Endothelial cell of umbilical vein (primary cell): ENCODE measurements around the gene GALT. TPM values are rescaled to one million over a fixed set of nuclear protein-coding genes. Genes with fewer than 3 reads are reported as not detected.

ENCODE experiments used
- BruUV-seq: library from RNA; stranded (reverse); fragments of 400-500 nt; replicated peaks from 2 replicates; lab custom pipeline; 2021; lab: Mats Ljungman, UMichigan
- CTCF ChIA-PET: fragments of 300-600, 350-600 bp; sonication (Branson Sonifier 250); formaldehyde crosslinking; loops from one replicate; lab custom pipeline; 2021; ENCODE audit warnings: antibody characterized with exemption, inconsistent platforms; lab: Charles Lee
- POLR2A ChIA-PET: fragments of 300-600, 350-600 bp; sonication (Branson Sonifier 250); formaldehyde crosslinking; loops from one replicate; lab custom pipeline; 2021; ENCODE audit warnings: antibody characterized with exemption, inconsistent platforms; lab: Charles Lee
- DNase-seq: peaks from one replicate; pipeline ENCODE4 v3.0.0-alpha.2; 2011; ENCODE audit warnings: low read depth, low spot score
- FAIRE-seq: peaks from 2 replicates; lab custom pipeline; 2011; peaks lifted over from hg19 to GRCh38; lab: Jason Lieb, UNC
- H2AFZ ChIP-seq: 2 replicates; pipeline ENCODE4 v1.6.0; 2012; ENCODE audit warnings: low read depth, low read length, control low read depth, inconsistent platforms
- H3K27ac ChIP-seq: 2 replicates; pipeline ENCODE4 v1.5.1; 2011; ENCODE audit warnings: low read depth, mild to moderate bottlenecking, control low read depth, low read length, moderate library complexity; ENCODE audit not compliant: insufficient read depth
- H3K27me3 ChIP-seq, 2 experiments: 2 replicates each; pipeline versions ENCODE4 v1.6.0 to v1.6.1; 2011; ENCODE audit warnings: low read length in 2 of 2, mixed read lengths in 1 of 2; ENCODE audit not compliant: control insufficient read depth in 2 of 2, insufficient read depth in 2 of 2
- H3K36me3 ChIP-seq, 2 experiments: 2 replicates in 1 of 2; 3 replicates in 1 of 2; pipeline ENCODE4 v1.5.1; 2011; ENCODE audit warnings: low read length in 2 of 2, mild to moderate bottlenecking in 1 of 2, moderate library complexity in 1 of 2; ENCODE audit not compliant: control insufficient read depth in 2 of 2, insufficient read depth in 2 of 2; ENCODE audit errors: extremely low read depth in 1 of 2
- H3K4me1 ChIP-seq: 3 replicates; pipeline ENCODE4 v1.5.1; 2011; ENCODE audit warnings: mild to moderate bottlenecking, low read length; ENCODE audit not compliant: control insufficient read depth, insufficient read depth; ENCODE audit errors: extremely low read depth
- H3K4me2 ChIP-seq: 2 replicates; pipeline ENCODE4 v1.6.1; 2011; ENCODE audit warnings: low read length, control low read depth, mixed read lengths; ENCODE audit not compliant: insufficient read depth
- H3K4me3 ChIP-seq, 3 experiments: fragments of 200-600 bp in 1 of 3; sonication (generic), shearing (Covaris generic) in 1 of 3; replicated peaks in 1 of 3; 2 replicates each; pipeline ENCODE4 v1.5.1; 2011 to 2016; ENCODE audit warnings: control low read depth in 3 of 3, low read length in 3 of 3, mild to moderate bottlenecking in 2 of 3, inconsistent platforms in 1 of 3, low read depth in 1 of 3, moderate library complexity in 1 of 3; ENCODE audit not compliant: insufficient read depth in 1 of 3
- H3K79me2 ChIP-seq: 2 replicates; pipeline ENCODE4 v1.6.0; 2012; ENCODE audit warnings: low read length, inconsistent platforms; ENCODE audit not compliant: control insufficient read depth, insufficient read depth
- H3K9ac ChIP-seq: replicated peaks from 2 replicates; pipeline ENCODE3; 2011; ENCODE audit warnings: low read length, control low read depth; ENCODE audit not compliant: insufficient read depth; ENCODE audit errors: extremely low read depth
- H3K9me1 ChIP-seq: replicated peaks from 3 replicates; pipeline ENCODE4 v1.6.0; 2011; ENCODE audit warnings: mild to moderate bottlenecking, low read length; ENCODE audit not compliant: control insufficient read depth, insufficient read depth; ENCODE audit errors: extremely low read depth
- H3K9me3 ChIP-seq: replicated peaks from 2 replicates; pipeline ENCODE4 v1.5.1; 2012; ENCODE audit warnings: low read length, inconsistent platforms; ENCODE audit not compliant: control insufficient read depth, insufficient read depth
- H4K20me1 ChIP-seq: replicated peaks from 2 replicates; pipeline ENCODE3; 2011; ENCODE audit warnings: mild to moderate bottlenecking, low read length; ENCODE audit not compliant: control insufficient read depth, insufficient read depth; ENCODE audit errors: extremely low read depth
- CTCF ChIP-seq, 2 donors: IDR thresholded peaks; 1 replicate in 1 of 2; 2 replicates in 1 of 2; pipeline ENCODE4 v1.5.1; 2011; ENCODE audit warnings: low read length in 2 of 2, mild to moderate bottlenecking in 2 of 2, moderate library complexity in 2 of 2, control low read depth in 1 of 2, inconsistent platforms in 1 of 2, low read depth in 1 of 2; ENCODE audit not compliant: insufficient read depth in 1 of 2; ENCODE audit errors: extremely low read depth in 1 of 2
- EZH2 ChIP-seq: IDR thresholded peaks from 2 replicates; pipeline ENCODE4 v1.6.1; 2012; ENCODE audit warnings: borderline replicate concordance, low read depth, mild to moderate bottlenecking, moderate library complexity, low read length, inconsistent platforms; ENCODE audit not compliant: severe bottlenecking
- GATA2 ChIP-seq: IDR thresholded peaks from 2 replicates; pipeline ENCODE4 v1.7.0; 2011; ENCODE audit warnings: low read depth, mild to moderate bottlenecking, moderate library complexity, mixed read lengths, low read length; ENCODE audit not compliant: insufficient read length, insufficient read depth
- JUN ChIP-seq: IDR thresholded peaks from 2 replicates; pipeline ENCODE4 v1.6.1; 2011; ENCODE audit warnings: borderline replicate concordance, low read depth; ENCODE audit not compliant: insufficient read length, insufficient read depth
- MAX ChIP-seq: IDR thresholded peaks from 2 replicates; pipeline ENCODE4 v1.6.1; 2011; ENCODE audit not compliant: insufficient read depth, insufficient read length
- MYC ChIP-seq: IDR thresholded peaks from one replicate; pipeline ENCODE4 v1.6.1; 2011; ENCODE audit warnings: mild to moderate bottlenecking, low read depth, low read length
- POLR2A ChIP-seq: IDR thresholded peaks from 2 replicates; pipeline ENCODE4 v1.6.1; 2012; ENCODE audit warnings: low read depth, mild to moderate bottlenecking, control low read depth, low read length
- POLR2AphosphoS5 ChIP-seq: IDR thresholded peaks from 2 replicates; pipeline ENCODE4 v1.6.1; 2012; ENCODE audit warnings: low read depth, mild to moderate bottlenecking, control low read depth, low read length, moderate library complexity; ENCODE audit not compliant: insufficient read depth
- dilution Hi-C: fragments of 300-500 bp; cut with MboI; formaldehyde crosslinking; loops from one replicate; pipeline ENCODE4 v1.15.0; 2019; ENCODE audit warnings: low sequenced_read_pairs; ENCODE audit not compliant: extremely low pct_ligation_motif_present
- intact Hi-C: fragments of 100-400 bp; cut with micrococcal nuclease; formaldehyde crosslinking; loops from one replicate; pipeline ENCODE4 v1.10.0; 2022
- polyA plus RNA-seq, 4 experiments: library from polyadenylated mRNA; depleted of rRNA in 3 of 4; stranded (reverse) in 3 of 4; unstranded in 1 of 4; fragments of >200 nt; gene quantifications; 2 replicates each; pipeline versions ENCODE4 v1.2.1 to v1.2.3, GENCODE V29; 2011 to 2012; ENCODE audit warnings: missing spikeins in 1 of 4
- total RNA-seq: library from RNA; stranded (reverse); gene quantifications from 2 replicates; pipeline ENCODE4 v1.2.3, GENCODE V29; 2021

GALT gene
- total and polyA plus RNA-seq, 2 donors (not counting 3 experiments of a cell fraction or from before 2014, with no cell fraction given): 36.6 to 58.5 TPM

- Histone ChIP-seq H3K4me1 (no peaks in the 10 kb centered on the region), H2AFZ (no peak overlapping the region), H3K4me2 (no peak overlapping the region), H3K4me3 (no peak overlapping the region), H3K9ac (no peak overlapping the region), H3K36me3 (no peaks in the 10 kb centered on the region), H4K20me1 (no peaks in the 10 kb centered on the region), H3K9me3 (no peaks in the 10 kb centered on the region), H3K27ac (no peak overlapping the region), H3K79me2 (no peaks in the 10 kb centered on the region), H3K9me1 (no peaks in the 10 kb centered on the region), H3K27me3 (peaks cover 4 to 7% of the 10 kb centered on the region in 2 experiments)
- no peak for DNase-seq
- POLR2A ChIA-PET: no interaction called here
- CTCF ChIA-PET: interaction anchor here (1.0 kb wide), 1 partner anchor 13 kb away, joined by 4 read pairs; no protein-coding TSS in a partner anchor
- TF ChIP-seq EZH2 (no peak), POLR2A (no peak), JUN (no peak), CTCF (IDR thresholded peaks at IDR 0.05; ENCODE audit: extremely low read depth in 1 of 2, insufficient read depth in 1 of 2, low read depth in 1 of 2, low read length in 2 of 2) (no peak), POLR2AphosphoS5 (no peak), MAX (no peak), MYC (no peak), GATA2 (no peak)
- FAIRE-seq: no peak
- BruUV-seq: no TSS peak
- intact Hi-C loops: no loop called here
- dilution Hi-C loops: no loop called here
Observed at GRCh38 chr9:34689512-34689911, 43.0 kb downstream of the GALT start.
